NCI-H1092 treated with DMSO at 0.1 percent for 48 hours (cell line): ENCODE data around the gene GNS.
"Not testable (repeated sequence)": the region's sequence is repeated elsewhere in the genome, so short reads cannot be mapped to it uniquely, and the experiment has no call there.

ENCODE experiments used
- DNase-seq: peaks from one replicate; lab custom pipeline; 2025; lab: John Stamatoyannopoulos, UW

GNS gene

GRCh38 chr12:64695550-64695949 is 63.7 kb downstream of the GNS start:
- no peak for DNase-seq

GRCh38 chr12:64694130-64695040 is 64.8 kb downstream of the GNS start:
- DNase-seq, result no peak

- DNase-seq, result peak; percentile 69
Measured at GRCh38 chr12:64691795-64692583, 67.2 kb downstream of the GNS start.

GRCh38 chr12:64691227-64691794 is 67.9 kb downstream of the GNS start:
- peak; percentile 62 for DNase-seq

- DNase-seq, result not testable (repeated sequence)
Measured at GRCh38 chr12:64690236-64690635, 69.0 kb downstream of the GNS start.

- DNase-seq, result no peak
Measured at GRCh38 chr12:64688715-64689114, 70.5 kb downstream of the GNS start.

GRCh38 chr12:64688219-64688618 is 71.0 kb downstream of the GNS start:
- DNase-seq, result no peak

- no peak for DNase-seq
Measured at GRCh38 chr12:64687816-64688215, 71.4 kb downstream of the GNS start.

- no peak for DNase-seq
Measured at GRCh38 chr12:64685605-64686004, 73.6 kb downstream of the GNS start.

- no peak for DNase-seq
Measured at GRCh38 chr12:64685050-64685449, 74.2 kb downstream of the GNS start.

- no peak for DNase-seq
Measured at GRCh38 chr12:64683816-64684543, 75.2 kb downstream of the GNS start.

GRCh38 chr12:64682572-64683277 is 76.5 kb downstream of the GNS start:
- DNase-seq, result peak; percentile 71

- DNase-seq, result no peak
Measured at GRCh38 chr12:64681200-64682052, 77.8 kb downstream of the GNS start.

- DNase-seq, result peak; percentile 30
Measured at GRCh38 chr12:64680235-64680634, 79.0 kb downstream of the GNS start.

- DNase-seq, result peak; percentile 76
Measured at GRCh38 chr12:64679487-64680001, 79.7 kb downstream of the GNS start.

GRCh38 chr12:64678835-64679234 is 80.4 kb downstream of the GNS start:
- no peak for DNase-seq

- DNase-seq, result no peak
Measured at GRCh38 chr12:64678248-64678647, 81.0 kb downstream of the GNS start.

- DNase-seq, result no peak
Measured at GRCh38 chr12:64675795-64676194, 83.4 kb downstream of the GNS start.

- no peak for DNase-seq
Measured at GRCh38 chr12:64674367-64674922, 84.8 kb downstream of the GNS start.
